ENCODE data around the gene AATK. TPM values are rescaled to one million over a fixed set of nuclear protein-coding genes. Genes with fewer than 3 reads are reported as not detected.

The AATK gene
- total RNA-seq, 1 experiment from 2014 or later: 64.6 TPM

DNA sequence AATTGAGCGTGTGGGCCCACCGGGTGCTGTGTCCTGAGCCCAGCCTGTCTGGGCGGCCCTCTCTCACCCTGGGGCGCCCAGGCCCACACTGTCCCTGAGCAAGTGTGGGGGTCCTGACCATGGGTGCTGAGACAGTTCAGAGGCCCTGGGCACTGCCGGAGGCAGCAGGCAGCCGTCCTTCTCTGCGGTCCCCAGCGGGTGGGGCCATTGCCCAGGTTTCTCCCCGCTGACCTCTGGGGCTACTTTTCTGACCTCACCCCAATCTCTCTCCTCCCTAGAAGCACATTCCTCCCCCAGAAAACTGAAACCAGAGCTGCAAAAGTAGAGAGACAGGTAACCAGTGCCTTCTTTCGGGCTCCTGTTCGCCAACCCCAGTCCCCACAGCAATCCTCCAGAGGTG, 36.7 kb downstream of the AATK start:
- peak; percentile 35 for DNase-seq (ENCODE audit: low spot score)

DNA sequence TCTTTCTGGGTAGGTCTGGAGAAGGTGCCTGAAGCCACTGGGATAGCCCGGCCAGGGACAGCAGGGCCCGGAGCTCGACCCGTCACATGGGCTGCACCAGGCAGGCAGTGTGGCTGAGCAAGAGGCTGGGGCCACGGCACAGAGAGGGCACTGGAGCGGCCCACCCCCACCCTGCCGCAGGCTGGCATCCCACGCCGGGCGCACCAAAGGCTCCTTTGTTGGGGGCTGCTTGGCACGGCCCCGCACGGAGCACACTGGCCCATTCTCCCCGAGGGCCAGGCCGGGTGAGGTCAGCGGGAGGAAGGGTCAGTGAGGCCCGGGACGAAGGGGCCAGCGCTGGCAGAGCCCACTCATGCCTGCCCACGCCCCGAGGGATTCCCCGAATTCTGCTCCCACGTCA, 37.2 kb downstream of the AATK start:
- no peak for DNase-seq (ENCODE audit: low spot score)

DNA sequence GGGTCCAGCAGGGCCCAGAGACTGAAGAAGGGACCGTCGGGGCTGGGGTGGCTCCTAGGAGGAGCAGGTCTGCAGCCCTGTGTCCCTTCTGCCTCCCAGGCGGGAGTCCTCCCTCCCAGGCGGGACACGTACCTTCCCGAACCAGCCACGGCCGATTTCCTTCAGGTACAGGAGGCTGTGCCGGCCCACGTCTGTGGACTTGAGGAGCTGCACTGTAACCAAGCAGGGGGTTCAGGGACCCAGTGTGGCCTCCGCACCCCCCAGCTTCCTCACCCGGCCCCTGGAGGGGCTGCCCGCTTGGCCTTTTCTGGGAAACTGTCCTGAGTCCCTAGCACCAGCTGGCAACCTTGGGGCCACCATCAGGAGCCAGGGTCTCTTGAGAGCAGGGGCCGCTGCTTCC, 37.7 kb downstream of the AATK start:
- DNase-seq (ENCODE audit: low spot score): no peak

DNA sequence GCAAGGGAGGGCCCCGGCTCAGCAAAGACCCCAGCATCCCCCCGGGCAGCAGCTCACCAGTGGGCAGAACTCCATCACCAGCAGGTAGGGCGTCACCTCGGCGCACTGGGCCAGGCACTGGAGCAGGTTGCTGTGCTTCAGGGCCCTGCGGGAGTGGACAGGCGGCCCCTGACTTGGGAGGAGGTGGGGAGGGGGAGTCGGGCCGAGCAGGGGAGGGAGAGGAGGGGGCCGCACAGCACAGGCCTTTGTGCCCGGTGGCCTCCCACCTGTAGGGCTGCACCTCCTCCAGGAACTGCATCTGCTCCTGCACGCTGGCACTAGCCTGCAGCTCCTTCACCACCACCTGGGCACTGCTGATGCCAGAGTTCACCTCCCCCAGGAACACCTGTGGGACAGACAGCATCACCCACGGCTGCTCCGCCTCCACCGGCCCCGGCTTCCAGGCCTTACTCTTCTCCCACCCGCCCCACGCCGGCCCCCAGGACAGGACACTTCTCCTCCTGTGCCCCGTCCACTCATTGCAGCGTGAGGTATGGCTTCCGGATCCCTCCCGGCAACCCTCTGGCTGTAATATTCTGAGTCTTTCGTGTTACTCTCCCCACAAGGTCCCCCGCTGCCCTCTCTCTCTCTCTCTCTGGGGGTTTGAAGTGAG, 38.4 kb downstream of the AATK start:
- DNase-seq (ENCODE audit: low spot score): no peak

DNA sequence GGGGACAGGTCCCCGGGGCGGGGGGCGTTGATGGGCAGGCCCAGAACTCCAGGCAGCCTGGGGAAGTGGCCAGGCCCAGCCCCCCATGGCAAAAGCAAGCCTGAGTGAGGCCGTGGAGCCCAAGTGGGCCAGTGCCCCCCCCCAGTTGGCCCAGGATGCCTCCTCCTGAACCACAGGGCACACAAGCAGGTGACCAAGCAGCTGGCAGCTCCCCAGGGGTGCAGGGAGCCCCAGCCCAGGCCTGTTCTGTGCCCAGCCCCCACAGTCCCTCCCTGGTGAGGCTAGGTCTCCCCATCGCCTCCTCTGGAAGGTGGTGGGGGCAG, 38.9 kb downstream of the AATK start:
- no peak for DNase-seq (ENCODE audit: low spot score)

DNA sequence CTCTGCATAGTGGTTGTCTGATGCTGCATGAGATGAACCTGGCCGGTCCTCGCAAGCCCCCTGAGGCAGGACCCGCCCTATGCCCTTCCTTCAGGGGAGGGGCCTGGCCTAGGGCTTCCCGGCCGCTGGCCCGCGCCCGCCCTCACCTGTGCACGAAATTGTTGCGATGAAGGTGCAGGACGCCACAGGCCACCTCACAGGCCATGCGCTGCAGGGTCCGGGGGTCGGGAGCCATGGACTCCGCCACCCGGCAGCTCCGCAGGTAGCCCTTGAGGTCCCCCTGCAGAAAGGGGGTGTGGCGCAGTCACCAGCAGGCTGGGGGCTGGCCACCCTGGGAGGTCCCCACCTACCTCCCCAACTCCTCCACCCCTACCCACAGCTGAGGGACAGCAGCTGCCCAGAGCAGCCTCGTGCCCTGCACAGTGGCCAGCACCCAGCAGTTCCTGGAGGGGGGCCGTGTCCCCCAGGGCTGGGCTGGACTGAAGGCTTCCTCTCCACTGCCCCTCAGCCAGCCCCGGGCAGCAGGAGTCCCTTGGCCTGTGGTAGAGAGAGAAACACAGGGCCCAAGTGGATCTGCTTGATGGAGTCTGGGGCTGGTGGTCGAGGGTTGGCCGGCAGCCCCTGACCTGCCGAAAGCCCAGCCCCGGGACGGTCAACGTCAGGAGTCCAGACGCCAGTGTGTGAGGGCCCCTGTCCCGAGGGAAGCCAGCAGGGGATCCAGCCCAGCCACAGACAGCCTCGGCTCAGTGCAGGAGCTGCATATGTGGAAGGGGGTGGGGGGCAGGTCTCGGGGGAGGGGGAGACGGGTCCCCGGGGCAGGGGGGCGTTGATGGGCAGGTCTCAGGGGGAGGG, 39.5 kb downstream of the AATK start:
- DNase-seq (ENCODE audit: low spot score): no peak

DNA sequence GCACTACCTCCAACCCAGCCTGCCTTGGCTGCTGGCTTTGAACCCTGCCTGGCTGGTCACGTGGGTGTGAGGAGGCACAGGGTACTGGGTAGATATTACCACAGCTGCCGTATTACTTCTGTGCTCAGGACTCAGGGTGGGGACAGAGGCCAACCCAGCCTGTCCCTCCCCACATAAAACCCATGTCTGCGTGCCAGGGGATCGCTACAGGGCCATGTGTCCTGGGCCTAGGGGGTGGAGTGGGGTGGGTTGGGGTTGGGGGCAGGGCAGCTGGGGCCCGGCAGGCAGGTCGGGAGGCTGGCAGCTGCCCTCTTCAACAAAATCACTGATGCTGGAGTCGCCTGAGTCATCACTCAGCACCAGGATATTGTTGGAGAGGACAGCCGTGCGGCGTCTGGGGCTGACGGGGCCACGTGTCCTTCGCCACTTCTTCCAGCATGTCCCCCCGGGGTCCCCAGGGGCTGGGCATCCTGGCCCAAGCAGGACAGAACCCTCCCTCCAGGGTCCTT, 40.4 kb downstream of the AATK start:
- peak; percentile 73 for DNase-seq (ENCODE audit: low spot score)

DNA sequence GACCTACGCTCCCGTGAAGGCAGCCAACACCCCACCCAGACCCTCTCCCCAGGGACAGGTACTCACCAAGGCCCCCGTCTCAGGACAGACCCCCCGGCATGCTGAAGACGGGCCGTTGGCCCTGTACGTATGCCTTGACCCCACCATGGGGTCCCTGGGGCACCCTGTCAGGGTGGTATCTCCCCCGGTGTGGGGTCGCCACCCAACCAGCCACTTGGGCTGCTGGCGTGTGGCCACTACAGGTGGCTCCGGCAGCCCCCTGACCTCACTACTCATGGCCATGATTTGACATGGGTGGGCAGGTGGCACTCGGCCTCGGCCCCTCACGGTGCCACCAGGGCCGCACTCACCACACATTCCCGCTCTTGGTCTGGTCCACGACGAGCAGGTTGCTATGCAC, 41.6 kb downstream of the AATK start:
- no peak for DNase-seq (ENCODE audit: low spot score)

DNA sequence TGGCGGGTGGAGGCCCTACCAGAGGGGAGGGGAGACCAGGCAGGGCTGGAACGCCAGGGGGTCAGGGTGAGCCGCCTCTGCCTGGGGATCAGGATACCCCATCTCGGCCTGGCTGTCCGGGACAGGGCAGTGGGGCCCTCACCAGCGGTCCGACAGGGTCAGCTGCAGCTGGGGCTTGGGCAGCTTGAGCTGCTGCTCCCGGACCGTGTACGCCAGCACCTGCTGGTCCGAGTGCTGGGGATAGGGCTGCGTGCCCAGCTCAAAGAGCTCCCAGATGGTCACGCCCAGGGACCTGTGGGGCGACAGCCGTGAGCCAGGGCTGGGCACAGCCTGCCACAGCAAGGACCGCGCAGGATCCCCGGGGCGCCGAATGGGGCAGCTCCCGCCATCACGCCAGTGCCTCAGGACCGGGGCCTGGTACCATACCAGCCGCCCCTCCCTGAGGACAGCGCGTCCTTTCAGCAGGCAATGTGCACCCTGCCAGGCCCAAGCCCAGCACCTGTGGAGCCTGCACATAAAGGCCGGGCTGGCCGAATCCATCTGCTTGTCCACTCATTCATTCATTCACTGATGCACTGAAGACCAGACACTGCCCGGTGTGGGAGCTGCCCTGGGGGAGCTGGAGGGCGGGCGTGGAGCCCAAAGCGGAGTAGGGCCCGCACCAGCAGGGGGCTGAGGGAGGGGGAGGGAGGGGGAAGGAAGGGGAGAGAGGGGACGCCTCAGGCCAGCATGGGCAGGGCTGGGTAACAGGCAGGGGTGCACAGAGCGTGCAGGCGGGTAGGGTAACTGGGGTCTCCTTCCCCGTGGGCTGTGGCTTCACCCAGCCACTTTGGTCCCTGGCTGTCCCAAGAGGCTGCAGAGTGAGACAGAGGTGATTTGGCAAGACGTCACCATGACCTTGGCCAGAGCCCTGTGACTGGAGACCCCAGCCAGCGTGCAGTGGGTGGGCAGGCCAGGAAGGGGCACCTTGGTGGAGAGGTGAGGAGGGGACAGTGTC, 42.7 kb downstream of the AATK start:
- no peak for DNase-seq (ENCODE audit: low spot score)

DNA sequence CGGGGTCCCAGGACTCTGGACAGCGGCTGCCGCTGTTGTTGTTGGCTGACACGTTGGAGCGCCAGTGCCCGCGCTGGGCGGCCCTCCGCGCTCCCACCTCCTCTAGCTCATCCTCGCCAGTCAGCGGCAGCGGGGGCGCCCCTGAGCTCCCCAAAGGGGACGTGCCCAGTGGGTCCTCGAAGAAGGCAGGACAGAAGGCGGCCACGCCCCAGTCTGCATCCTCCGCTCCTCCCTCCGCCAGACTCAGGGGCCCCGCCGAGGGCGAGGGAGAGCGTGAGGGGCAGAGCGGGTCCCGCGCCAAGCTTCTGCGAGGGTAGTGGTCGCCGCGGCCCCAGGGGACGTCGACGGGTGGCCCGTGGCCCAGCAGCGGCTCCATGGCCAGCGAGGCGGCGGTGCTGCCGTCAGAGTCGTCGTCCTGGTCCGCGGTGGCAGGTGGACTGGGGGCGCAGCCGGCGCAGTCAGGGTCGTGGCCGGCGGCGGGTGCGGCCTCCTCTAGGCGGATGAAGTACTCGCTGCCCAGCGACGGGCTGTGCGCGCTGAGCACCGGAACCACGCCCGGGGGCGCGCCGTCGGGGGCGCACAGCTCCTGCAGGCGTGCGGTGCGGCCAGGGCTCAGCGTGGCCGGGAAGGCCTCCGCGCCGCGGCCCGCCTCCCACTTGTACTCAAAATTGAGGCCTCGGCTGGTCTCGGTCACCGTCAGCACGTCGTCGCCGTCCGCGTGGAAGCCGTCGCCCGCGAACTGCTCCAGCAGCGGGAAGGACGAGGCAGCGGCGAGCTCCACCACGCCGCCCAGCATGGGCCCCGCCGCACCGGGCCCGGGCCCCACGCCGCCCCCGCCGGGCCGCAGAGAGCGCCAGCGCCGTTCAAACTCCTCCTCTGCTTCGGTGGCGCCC, 43.9 kb downstream of the AATK start:
- DNase-seq (ENCODE audit: low spot score): no peak

DNA sequence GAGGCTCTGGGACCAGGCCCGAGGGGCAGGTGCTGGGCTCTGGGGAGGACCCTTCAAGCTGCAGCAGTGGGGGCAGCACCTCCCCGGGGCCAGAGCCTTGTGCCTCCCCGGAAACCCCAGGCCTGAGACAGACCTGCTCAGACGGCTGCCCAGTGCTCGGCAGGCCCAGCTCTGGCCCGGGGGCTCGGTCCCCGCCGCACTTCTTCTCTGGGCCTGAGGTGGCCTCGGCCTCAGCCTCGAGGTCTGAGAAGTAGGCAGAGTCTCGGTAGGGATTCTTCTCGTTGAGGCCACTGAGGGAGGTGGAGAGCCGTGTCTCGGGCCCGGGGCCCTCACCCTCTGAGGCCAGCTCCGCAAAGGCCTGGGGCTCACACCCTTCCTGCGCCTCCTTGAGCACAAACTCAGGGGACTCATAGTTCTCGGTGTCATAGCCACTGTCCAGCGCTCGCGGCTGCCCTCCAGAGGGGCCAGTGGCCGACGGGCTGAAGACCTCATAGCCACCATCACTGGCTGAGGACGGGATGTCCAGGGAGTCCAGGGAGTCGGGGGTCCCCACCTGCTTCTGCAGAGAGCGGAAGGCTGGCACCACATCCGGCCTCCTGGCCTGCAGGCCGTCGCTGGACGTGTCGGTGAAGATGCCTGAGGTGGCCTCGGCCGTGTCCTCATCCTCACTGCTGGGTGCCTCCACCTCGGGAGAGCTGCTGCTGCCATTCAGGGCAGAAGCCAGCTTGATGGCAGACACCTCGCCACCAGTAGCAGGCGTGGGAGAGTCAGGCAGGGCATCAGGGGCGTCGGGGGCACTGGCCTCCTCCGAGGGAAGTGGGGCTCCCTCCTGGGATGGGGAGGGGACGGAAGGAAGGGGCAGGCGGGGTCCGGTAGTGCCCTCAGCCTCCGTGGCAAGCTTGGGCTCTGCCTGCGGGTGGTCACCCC, 45.1 kb downstream of the AATK start:
- DNase-seq (ENCODE audit: low spot score): no peak

DNA sequence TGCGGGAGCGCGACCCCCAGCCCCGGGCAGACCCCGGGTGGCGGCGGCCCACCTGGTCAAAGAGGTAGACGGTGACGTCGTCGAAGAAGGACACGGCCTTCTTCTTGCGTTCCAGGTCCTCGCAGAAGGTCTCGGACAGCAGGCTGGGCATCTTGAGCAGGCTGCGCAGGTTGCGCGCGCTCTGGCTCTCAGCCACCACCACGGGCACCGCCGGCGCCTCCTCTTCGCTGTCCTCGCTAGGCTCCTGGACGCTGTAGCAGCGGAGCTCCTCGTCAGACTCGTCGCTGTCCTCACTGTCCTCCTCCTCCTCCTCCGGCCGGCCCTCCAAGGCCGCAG, 45.9 kb downstream of the AATK start:
- DNase-seq (ENCODE audit: low spot score): no peak

DNA sequence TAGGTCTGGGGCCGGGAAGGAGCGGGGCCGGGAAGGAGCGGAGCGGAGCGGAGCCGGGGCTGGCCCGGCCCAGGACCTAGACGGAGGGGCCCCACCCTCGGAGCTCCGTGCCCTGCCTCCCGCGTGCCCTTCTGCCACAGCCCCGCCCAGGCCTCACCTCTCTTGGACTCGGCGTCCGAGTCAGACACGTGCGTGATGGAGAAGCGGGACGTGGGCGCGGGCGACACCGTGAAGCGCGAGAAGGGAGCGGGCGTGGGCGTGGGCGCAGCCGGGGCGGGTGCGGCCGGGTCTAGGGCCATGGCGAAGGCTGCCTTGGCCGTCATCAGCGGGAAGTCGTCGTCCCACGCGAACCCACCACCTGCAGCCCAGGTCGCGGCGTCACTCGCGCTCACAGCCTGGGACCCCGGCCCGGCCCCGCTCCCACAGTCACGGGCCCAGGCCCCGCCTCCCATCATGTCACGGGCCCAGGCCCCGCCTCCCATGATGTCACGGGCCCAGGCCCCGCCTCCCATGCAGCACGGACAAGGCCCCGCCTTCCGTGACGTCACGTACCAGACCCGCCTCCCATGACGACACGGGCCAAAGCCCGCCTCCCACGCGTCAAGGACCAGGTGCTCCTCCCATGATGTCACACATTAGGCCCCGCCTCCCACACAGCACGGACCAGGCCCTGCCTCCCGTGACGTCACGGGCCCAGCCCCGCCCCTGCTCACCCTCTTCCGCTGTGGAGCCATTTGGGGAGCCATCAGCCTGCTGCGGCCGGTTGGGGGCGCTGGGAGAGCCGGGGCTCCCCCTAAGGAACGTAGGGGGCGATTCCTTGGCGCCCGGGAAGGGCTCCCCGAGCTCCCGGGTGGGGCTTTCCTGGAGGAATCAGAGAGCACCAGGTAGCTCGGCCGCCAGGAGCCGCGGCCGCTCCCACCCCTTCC, 46.5 kb downstream of the AATK start:
- DNase-seq (ENCODE audit: low spot score): peak; percentile 94

DNA sequence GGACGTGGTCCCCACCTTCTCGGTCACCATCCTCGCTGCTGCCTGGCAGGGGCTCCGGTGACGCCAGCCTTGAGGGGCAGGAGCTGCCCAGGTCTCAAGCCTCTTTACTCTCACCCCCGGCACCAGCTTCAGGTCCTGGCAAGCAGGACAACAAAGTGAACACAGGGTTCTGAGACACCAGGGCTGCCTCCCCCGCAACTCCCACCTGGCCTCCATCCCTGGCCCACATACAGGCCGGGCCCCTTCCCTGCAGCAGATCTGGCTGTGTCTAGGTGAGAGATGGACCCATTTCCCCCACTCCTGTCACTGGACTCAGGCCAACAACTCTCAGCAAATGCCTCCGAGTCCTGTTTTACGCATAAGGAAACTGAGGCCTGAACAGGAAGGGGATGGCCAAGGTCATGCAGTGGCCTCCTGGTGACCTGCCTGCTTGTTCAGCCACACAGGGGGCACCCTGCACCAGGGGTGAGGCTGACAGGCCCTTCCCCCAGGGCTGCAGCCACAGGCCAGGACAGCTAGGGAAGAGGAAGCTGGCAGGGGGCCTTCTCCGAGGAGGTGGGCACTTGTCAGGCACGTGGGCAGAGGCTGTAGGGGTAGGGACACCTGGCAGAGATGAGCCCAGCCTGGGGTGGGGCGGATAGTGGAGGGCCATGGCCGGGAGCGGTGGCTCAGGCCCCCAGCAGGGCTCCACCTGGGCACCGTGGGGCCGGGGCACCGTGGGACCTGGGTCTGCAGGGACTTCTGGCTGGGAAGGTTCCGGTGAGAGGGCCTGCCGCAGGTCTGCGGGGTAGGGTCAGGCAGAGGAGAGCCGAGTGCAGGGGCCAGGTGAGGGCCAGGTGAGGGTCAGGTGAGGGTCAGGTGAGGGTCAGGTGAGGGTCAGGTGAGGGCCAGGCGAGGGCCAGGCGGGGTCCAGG, 47.5 kb downstream of the AATK start:
- no peak for DNase-seq (ENCODE audit: low spot score)

DNA sequence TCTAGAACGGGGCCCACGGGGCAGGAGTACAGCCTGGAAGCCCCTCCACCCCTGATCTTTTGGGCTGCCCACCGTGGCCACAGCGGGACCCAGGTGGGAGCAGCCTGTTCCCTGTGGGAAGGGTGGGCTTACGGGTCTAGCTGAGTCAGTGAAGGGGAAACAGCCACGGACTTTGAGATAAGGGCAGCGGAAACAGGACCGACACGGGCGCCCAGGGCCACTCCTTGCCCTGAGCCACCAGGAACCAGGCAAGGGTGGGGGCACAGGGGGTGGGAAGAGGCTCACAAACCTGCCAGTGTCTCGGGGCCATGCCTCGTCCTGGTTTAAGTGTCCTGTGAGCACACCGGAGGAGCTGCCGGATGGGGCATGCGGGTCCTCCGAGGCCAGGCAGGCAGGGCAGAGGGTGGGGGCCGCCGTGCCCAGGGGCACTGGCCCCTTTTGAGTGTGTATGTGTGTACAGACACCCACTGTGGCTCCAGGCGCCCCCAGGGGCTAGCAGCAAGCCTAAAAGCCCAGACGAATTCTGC, 48.3 kb downstream of the AATK start:
- no peak for DNase-seq (ENCODE audit: low spot score)

DNA sequence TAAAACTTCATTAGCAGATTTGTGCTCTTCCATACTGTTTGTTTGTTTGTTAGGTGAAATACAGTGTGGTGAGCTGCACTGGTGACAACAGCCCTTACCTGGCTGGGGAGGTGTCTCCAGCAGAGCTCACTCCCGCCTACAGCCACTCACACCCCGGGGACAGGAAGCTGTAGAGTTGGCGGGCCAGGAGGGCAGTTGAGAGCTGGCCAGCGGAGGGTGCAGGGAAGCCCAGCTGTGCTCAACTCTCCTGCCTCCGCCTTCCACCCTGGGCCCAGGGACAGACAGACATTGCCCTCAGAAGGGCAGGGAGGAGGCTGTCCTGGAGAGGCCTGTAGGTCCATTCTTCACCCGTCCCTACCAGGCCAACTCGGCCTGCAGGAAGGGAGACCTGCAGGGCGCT, 49.3 kb downstream of the AATK start:
- DNase-seq (ENCODE audit: low spot score): peak; percentile 56

DNA sequence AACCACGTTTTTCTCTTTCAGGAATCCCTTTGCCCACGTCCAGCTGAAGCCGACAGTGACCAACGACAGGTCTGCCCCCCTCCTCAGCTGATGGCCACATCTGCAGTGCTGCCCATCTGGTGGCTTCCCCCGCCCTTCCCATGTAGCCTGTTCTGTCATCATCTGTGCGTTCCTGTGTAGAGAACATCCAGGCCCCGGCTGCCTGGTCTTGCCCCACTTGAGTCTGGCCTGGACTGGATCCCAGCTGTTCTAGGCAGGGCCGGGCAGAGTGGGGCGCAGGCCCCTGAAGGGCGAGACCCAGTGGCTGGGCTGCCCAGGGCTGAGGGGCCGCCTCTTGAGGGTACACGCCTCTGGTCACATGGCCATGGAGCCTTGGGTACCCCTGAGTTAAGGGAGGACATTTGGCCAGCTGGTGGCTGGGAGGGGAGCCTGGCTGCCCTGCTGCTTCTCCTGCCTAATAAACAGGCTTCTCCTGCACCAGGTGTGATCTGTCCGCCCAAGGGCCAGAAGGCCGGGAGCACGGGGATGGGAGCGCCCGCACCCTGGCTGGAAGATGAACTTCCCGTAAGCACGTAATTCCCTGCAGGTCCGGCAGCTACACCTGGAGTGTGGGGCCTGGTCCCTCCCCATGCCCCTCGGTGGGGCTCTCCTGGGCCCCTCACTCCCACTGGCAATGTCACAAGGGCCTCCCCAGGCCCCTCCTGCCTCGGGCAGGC, 50.1 kb downstream of the AATK start:
- DNase-seq (ENCODE audit: low spot score): no peak
